ENCODE measurements around the gene FOXP1.
A peak's percentile ranks its signal among the peaks of the same experiment; 100 is the strongest.

FOXP1 gene

DNA sequence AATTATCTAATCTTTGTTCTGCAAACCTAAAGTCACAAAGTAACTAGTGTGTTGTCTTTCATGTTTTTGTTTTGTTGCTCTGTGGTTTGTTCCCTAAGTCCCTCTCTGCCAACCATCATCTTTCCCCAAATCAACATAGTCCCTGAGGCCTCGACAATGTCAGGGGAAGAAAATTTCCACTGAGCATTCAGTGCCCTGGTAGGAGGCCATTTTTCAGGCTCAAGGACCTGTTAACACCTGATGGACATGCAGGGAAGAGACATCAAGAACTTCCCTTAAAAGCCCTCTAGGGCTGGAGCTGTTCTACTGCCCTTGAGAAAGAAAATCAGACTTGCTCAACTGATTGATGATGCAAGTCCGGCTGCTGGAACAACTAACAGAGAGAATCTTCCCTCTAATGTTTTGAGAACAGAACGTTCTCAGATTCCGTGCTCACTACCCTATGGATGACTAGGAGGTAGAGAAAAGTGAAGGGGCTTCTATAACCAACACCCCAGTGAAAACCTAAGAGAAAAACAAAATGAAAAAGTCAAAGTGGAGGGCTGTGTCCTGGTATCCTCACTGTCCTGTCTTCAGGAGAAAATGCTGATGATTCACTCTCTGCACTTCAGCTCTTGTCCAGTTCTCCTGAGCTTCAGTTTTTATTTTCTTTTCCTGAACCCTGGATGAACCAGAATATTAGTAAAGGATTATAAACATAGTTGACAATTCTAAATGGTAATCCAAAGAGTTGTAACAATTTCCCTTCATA, 373.1 kb downstream of the FOXP1 start:
- DNase-seq (ENCODE audit: low spot score), result peak; percentile 58

DNA sequence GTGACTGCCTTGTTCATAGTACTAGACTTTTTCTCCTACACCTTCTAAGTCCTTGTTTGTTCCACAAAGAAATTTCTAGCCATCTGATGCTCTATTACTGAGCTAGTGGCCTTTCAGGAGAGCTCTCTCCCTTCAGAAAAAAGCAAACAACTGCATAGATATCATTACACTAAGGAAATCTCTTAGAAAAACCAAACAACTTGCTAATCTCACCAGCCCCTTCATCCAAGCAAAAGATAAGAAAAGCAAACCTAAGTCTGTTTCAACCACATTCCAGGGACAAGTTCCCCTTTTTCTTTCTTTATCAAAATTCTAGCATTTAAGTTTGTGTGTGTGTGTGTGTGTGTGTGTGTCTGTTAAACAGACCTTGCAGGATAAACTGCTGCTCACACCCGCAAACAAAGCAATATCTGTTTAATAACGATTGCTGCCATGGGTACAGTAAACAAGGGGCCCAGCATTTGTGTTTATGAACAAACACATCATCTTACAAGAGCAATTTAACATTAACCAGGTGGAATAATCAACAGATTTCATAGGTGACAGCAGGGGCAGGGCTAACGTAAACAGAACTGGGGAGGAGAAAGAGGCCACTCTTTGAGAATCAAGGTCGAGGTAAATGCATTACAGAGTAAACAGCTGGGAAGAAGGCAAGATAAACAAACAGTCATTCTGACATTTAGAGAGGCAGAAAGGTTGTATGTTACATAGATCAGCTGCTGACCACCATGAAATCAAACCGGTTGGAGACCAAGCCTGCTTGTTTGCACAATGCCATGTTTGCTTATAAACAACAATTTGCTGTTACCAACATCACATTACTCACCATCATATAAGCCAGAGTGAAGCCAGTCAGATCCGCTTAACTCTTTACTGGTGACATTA, 375.1 kb downstream of the FOXP1 start:
- DNase-seq (ENCODE audit: low spot score), result no peak

DNA sequence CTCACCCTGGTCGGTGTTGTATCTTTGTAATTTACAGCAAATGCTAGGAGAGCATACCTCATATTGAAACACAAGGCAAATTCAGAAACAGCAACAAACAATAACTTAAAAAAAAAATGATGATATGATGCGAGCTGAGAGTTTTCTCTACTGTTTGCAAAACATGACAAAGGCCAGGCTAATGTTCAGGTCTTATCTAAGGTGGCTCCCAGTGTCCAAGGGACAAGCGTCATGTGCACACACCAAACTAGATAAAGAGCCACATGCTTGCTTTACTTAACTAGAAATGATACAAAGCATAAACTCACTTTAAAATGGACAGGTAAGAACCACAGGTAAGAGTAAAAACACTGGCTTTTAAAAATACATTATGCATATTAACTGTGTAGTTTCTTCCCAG, 375.9 kb downstream of the FOXP1 start:
- DNase-seq (ENCODE audit: low spot score), result no peak

DNA sequence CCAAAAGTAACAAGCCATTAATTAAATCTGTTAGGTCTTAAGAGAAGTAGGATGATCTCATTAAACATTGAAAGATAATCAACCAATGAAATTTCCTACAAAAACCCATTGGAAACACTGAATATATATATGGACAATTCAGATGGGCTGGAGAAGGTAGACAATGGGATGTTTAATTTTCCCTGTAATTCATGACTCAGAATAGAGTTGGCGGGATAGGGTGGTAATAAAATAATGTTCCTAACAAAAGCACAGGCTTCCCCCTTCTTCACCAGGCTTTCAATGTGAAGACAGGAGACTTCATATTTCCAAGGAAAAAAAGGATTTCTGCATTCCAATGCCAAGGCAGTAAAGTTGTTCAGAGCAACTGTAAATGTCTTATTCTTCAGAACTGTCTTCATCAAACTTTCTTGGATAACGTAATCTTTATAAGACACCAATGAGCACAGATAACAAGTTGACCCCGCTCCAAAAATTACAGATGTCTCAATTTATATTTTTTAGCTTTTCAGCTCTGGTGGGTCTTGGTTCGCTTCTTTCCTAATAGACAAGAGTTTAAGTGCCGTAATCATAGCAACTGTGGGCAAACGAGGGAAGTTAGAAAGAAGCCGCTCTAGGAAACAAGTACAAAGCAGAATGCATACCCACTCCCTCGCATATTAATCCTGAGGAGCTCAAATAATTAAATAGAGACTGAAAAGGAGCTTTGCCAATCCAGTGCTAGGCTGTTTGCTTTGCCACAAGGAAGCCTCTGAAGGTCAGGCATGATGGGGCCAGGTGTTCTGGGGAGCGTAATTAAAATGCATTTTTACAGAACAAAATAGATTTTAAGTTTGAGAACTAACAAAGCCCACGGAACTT, 377.0 kb downstream of the FOXP1 start:
- no peak for DNase-seq (ENCODE audit: low spot score)

DNA sequence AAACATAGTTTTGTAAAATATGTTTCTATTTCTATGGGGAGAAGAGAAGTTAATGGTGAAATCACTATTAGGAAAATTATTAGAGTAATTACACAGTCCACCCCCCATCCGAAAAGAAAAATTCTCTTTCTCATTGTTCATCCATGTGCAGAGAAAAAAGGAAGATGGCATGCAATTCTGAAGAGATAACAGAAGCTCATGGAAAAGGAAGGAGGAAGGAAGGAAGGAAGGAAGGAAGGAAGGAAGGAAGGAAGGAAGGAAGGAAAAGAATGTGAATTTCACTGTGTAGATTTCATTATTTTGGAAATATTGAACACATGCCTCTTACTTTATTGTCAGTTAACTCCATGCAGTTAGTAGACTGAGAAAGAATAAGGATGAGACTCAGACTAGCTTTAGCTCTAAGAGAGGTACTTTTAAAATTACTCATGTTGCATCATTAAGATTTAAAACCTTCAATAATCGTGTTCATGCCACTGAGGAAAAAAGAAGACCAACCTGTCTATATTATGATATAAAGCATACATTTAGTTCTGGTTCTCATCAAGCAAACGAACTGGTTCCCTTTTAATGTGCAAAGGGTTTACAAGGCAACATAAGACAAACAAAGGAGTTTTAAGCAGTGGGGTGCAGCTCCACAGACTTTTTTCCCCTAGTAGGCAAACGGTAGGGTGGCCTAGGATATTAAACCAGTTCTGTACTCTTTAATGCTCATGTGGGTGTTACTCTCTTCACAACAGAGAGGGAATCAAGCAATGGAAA, 379.6 kb downstream of the FOXP1 start:
- DNase-seq (ENCODE audit: low spot score), result no peak

DNA sequence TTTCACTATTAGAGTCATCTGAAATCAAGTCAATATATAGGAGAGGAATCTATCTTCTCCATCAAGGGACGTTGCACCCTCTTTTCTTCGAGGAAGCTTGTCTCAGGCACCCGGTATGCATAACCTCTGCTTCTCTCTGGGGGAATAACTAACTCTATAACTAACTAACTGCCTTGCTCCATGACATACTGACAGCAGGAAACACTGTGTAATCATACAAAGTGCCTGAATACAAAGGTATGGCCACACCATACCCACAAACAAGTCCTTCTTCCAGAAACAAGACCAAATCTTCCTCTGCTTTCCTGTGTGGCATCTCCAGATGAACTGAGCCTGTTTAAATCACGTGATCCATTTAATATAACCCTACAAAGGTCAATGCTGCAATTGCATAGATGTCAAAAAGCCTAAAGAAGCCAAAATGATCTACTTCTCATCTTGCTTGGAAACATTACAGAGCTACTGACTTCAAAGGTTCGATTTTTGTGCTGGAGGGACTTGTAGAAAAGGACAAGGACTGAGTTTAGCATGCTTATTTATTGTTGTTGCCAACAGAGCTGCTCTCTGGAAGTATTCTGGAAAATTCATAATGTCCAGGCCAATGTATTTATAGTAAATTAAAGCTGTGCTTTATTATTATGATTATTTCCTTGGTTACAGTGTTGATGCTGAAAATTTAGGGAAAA, 380.5 kb downstream of the FOXP1 start:
- no peak for DNase-seq (ENCODE audit: low spot score)

DNA sequence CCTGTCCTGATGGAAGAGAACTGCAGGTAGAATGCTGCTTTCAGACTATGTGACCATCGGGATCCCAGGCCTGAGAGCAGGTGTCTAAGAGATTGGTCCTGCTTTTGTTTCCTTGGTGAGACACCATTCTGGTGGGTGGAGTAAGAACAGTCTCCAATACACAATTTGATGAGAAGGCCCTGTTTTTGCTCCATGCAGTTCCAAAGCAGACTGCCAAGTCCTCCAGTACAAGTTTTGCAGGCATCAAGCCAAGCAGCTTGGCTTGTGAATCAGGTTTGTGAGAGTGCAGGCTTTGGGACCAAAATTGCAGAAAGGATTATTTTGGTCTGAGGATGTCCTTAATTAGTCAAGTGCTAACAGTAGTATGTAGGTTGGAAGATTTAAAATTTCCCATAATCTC, 381.6 kb downstream of the FOXP1 start:
- DNase-seq (ENCODE audit: low spot score), result peak; percentile 14

DNA sequence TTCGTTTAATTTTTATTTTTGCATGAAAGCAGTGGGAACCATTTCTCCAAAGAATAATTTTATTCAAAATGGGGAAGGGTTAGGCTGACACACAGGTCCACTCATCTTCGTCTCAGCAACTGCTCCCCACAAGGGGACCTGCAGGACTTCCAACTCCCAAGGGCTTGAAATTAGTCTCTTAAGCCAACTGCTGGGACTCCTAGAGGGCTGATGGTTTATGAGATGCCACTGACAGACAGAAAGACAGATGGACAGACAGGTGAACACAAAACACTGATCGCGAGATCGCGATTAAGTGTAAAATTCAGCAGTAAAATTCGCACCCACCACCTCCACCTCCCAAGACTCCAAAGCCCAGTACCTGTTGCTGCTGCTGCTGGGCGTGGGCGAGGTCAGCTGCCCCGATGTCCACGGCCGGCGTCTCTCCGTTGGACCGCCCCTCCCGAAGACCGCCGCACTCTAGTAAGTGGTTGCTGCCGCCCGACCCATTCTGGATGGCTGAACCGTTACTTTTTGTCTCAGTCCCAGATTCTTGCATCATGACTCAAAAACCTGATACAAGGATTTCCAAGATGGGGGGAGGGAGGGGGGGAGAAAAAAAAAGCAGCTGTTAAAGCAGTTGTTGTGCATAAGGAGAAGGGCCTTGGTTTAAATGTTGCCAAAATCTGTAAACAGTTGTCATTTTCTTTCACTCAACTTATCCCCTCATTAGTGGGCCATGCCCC, 385.5 kb downstream of the FOXP1 start:
- no peak for DNase-seq (ENCODE audit: low spot score)

DNA sequence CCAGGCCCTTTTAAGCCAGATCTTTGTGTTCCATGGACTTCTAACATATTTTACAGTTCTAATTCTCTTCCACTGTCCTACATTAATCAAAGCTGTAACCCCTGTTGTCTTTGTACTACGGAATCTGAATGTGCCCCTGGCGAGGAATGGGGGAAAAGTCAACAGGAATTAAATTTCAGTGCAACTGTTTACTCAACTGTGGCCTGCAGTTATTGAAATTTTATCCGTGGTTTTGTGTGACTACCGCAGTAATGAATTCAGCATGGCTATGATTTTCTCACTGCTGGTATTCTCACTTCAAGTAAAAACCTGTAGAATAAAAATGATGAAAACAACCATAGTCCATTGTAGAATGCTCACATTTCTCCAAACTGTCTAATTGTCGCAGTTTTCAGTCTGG, 388.0 kb downstream of the FOXP1 start:
- DNase-seq (ENCODE audit: low spot score), result no peak

DNA sequence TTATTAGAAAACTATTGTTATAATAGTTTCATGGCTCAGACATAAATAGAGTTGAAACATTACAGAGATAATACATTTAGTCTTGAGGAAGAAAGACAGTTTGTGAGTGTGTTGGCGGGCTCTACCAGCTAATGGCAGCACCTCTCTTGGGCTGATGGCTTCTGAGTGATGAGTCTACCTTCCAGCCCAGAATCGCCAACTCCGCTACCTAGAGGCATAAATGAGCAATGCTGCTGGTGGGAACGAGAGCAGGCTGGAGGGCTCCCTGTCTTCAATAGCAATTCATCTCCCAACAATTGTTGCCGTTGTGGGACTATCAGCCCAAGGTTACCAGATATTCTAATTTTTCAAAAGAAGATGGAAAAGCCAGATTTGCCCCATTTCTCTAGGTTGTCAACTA, 388.7 kb downstream of the FOXP1 start:
- DNase-seq (ENCODE audit: low spot score), result no peak

DNA sequence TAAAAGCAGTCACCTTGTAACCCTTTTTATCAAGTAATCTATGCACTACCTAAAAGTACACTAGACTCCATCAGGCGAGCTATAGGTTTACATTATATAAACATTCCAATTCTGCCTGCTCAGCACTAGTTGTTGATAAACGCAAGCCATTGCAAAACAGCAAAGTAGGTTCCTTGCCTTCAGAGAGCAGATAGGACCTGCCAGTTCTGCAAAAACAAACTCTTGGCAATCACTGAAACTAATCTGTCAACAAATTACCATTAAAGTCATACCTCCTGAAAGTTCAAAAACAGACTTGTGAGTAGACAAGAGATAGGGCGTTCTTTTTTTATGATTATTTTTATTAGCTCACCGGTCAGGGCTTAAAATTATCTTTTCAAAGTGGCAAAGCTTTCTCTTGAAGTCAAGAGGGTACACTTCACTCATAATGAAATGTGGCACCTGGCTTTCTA, 392.5 kb downstream of the FOXP1 start:
- no peak for DNase-seq (ENCODE audit: low spot score)

DNA sequence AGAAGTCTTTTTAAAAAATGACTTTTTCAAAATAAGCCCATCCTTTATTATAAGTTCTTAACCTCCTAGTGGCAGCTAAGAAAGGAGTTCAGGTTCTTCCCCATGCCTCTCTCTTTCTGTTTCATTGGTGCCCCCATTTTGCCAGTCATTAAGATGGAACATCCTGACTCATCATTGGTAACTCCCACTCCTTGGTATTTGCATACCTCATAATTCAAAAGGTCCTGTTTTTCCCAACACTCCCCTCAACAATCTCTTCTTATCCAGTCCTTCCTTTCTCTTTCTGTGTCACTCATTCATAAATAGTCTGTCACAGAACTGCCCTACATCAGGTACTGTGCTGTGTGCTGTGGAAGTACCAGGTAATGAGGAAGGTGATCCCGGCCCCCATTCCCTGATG, 394.0 kb downstream of the FOXP1 start:
- no peak for DNase-seq (ENCODE audit: low spot score)

DNA sequence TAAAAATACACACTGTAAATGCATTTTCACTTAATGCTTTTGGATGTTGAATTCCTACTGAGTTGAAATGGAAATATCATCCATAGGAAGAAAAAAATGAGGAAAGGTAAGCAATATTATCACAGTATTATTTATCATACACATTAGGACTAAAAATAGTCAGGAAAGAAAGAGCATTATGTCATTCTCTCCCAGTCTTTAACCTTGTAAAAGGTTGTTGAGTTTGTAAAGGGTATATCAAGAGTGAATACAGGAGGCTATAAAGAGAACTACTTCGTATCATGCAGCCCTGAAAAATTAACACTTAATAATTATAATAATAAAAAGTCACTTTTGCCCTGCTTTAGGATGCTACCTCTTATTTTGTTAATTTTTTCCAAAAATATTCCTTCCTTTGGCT, 395.8 kb downstream of the FOXP1 start:
- DNase-seq (ENCODE audit: low spot score), result no peak

DNA sequence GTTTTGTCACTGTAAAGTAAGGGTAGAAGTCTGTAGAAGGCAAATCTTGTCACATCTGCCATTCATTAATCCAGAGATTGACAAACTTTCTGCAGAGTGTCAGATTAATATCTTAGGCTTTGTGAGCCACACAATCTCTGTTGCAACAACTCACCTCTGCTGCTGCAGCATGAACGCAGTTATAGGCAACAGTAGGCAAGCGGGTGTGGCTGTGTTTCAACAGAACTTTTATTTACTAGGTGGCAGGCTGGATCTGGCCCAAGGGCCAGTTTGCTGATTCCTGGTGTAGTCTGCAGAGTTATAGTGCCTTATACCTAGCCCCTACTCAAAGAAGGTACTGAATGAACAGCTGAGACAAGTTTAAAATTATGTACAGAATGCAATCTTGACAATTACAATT, 396.7 kb downstream of the FOXP1 start:
- DNase-seq (ENCODE audit: low spot score), result no peak

DNA sequence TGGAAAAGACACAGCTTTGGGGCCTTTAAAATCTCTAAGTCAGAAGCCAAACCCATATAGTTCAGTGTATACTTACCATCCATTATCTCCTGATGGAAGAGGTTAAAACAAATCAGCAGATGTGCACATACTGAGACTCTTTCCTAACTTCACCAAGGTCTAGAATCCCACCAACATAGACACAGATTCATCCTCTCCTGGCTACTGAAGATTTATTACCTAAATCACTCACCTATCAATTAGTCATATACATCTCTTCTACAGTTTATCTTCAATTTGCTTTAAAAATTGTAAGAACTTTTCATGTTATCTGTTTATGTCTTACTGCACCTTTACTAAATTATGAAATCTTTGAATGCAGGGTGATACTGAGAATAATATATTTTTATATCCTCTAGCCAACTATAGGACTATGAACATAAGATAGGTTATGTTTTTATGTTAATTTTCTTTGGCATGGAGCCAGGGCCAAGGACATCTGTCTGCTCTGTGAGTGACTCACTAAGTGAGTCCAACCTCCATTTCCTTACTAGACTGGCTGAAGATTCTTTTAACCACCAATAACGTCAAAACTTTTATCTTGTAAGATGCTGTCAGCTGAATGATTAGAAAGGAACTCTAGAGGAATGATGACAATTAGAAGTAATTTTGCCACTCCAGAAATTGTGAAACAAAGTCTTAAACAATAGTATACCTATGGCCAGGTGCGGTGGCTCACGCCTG, 397.6 kb downstream of the FOXP1 start:
- DNase-seq (ENCODE audit: low spot score), result peak; percentile 63

DNA sequence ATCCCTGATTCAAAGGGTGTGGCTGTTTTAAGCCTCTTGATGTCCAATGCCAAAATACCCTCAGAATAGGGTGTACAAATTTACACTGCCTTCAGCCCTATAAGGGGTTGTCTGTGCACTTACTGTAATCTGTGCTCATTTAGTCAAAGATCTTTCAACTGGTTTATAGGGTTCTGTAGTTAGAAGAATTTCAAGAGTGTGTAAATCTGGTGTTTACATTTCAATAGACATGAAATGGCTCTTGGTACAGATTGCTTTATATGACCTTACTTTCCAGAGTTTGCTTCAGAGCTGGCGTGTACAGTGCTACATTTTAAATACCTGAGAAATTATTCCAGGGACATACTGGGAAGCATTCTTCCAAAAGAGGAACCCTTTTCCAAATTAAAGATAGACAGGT, 399.3 kb downstream of the FOXP1 start:
- no peak for DNase-seq (ENCODE audit: low spot score)

DNA sequence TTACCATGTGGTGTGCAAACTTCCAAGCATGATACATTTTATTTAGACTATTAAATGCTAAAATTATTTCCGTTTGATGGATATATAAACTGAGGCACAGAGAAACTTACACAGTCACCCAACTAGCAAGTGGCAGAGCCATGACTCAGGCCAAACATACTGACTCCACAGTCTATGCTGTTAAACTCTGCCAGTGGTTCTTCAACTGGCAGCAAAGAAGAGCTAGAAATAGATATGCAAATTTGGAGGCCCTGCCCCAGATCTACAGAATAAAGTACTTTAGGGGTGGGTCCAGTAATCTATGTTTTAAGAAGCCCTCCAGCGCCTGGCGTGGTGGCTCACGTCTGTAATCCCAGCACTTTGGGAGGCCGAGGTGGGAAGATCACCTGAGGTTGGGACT, 400.0 kb downstream of the FOXP1 start:
- no peak for DNase-seq (ENCODE audit: low spot score)

DNA sequence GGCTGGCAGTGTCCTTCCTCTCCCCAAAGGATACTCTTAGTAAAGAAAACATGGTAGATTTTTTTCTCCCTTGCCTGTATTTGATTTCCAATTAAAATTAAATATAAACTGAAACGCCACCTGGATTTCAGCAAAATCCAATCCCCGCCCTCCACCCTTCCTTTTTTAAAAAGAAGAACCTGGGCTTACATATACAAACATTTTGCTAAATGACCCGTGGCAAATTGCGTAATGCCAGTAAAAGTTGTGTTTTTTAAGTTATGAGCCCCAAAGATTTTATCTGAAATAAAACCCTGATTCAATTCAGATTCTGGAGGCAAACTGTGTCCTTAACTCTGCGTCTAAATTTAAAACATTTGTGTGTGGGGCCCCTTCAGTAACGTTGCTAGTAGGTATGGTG, 403.0 kb downstream of the FOXP1 start:
- DNase-seq (ENCODE audit: low spot score), result no peak

DNA sequence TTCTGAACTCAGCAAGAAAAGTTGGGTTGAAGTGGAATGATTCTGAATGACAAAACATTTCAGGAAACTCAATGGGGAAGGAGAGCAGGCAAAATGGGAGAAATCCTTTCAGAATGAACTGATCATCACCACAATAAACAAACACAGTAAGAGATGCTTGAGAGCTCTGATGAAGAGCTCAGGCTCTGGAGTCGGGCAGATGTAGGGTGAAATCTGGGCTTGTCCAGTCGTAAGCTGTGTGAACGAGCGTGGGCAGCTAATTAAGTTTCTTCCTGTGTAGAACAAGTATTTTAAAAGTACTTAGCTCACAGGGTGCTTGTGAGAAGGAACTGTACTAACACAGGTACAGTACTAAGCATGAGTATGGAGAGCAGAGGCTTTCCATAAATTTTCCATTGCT, 406.2 kb downstream of the FOXP1 start:
- no peak for DNase-seq (ENCODE audit: low spot score)

DNA sequence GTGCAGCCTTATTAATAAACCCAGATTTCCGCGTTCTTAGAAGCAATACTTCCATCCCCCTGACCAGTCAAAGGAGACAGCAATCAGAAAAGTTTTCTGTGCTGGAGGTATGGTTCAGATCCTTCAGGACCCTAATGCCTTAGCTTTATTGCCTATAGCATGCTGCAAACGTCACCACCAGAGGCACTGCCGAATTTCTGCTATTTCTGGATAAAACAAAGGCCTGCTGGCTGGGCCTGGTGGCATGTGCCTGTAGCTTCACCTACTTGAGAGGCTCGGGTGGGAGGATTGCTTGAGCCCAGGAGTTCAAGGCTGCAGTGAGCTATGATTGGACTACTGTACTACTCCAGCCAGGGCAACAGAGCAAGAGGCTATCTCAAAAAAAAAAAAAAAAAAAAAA, 407.2 kb downstream of the FOXP1 start:
- DNase-seq (ENCODE audit: low spot score), result no peak
